ENCODE results near the gene IDI1. TPM values are rescaled to one million over a fixed set of nuclear protein-coding genes. Genes with fewer than 3 reads are reported as not detected.
"Not testable (repeated sequence)": the region's sequence is repeated elsewhere in the genome, so short reads cannot be mapped to it uniquely, and the experiment has no call there.

Gene IDI1
- total RNA-seq, 1 donor from 2014 or later: 45.2 TPM

- H3K36me3 Mint-ChIP-seq: peaks cover 27% of the 10 kb centered on the region
- H3K4me1 Mint-ChIP-seq (ENCODE audit: unreplicated experiment): no peaks in the 10 kb centered on the region
- H3K4me3 Mint-ChIP-seq: no peak overlapping the region
- no peak for TF ChIP-seq CTCF (conservative IDR thresholded peaks at IDR 0.05)
- no peaks in the 10 kb centered on the region for H3K27me3 Mint-ChIP-seq
- no peaks in the 10 kb centered on the region for H3K9me3 Mint-ChIP-seq
- no peak overlapping the region for H3K27ac Mint-ChIP-seq
- DNase-seq (ENCODE audit: extremely low spot score, unreplicated experiment): no peak
These were observed 28.0 kb downstream of the IDI1 start for GRCh38 chr10:1020958-1021357.

GRCh38 chr10:1020460-1020859 lies 28.5 kb downstream of the IDI1 start:
- no peak for DNase-seq (ENCODE audit: extremely low spot score, unreplicated experiment)
- Mint-ChIP-seq H3K36me3 (peaks cover 27% of the 10 kb centered on the region), H3K27ac (no peak overlapping the region), H3K27me3 (no peaks in the 10 kb centered on the region), H3K4me3 (no peak overlapping the region), H3K9me3 (no peaks in the 10 kb centered on the region), H3K4me1 (ENCODE audit: unreplicated experiment) (no peaks in the 10 kb centered on the region)
- TF ChIP-seq CTCF (conservative IDR thresholded peaks at IDR 0.05): no peak

- H3K4me1 Mint-ChIP-seq (ENCODE audit: unreplicated experiment): no peaks in the 10 kb centered on the region
- no peak for DNase-seq (ENCODE audit: extremely low spot score, unreplicated experiment)
- TF ChIP-seq CTCF (conservative IDR thresholded peaks at IDR 0.05): no peak
- H3K36me3 Mint-ChIP-seq: peaks cover 27% of the 10 kb centered on the region
- H3K9me3 Mint-ChIP-seq: no peaks in the 10 kb centered on the region
- H3K27ac Mint-ChIP-seq: no peak overlapping the region
- H3K4me3 Mint-ChIP-seq: no peak overlapping the region
- H3K27me3 Mint-ChIP-seq: no peaks in the 10 kb centered on the region
These were observed 29.6 kb downstream of the IDI1 start for GRCh38 chr10:1019362-1019761.

GRCh38 chr10:1015688-1016087 lies 33.2 kb downstream of the IDI1 start:
- no peak for DNase-seq (ENCODE audit: extremely low spot score, unreplicated experiment)
- H3K4me3 Mint-ChIP-seq: no peak overlapping the region
- H3K9me3 Mint-ChIP-seq: no peaks in the 10 kb centered on the region
- H3K27me3 Mint-ChIP-seq: no peaks in the 10 kb centered on the region
- TF ChIP-seq CTCF (conservative IDR thresholded peaks at IDR 0.05): no peak
- H3K4me1 Mint-ChIP-seq (ENCODE audit: unreplicated experiment): no peaks in the 10 kb centered on the region
- no peak overlapping the region for H3K27ac Mint-ChIP-seq
- H3K36me3 Mint-ChIP-seq: peaks cover 41% of the 10 kb centered on the region

- Mint-ChIP-seq H3K9me3 (no peaks in the 10 kb centered on the region), H3K4me3 (no peak overlapping the region), H3K4me1 (ENCODE audit: unreplicated experiment) (no peaks in the 10 kb centered on the region), H3K36me3 (peaks cover 32% of the 10 kb centered on the region), H3K27ac (no peak overlapping the region), H3K27me3 (no peaks in the 10 kb centered on the region)
- no peak for TF ChIP-seq CTCF (conservative IDR thresholded peaks at IDR 0.05)
- DNase-seq (ENCODE audit: extremely low spot score, unreplicated experiment): no peak
These were observed 37.2 kb downstream of the IDI1 start for GRCh38 chr10:1011696-1012095.

- TF ChIP-seq CTCF (conservative IDR thresholded peaks at IDR 0.05): no peak
- DNase-seq (ENCODE audit: extremely low spot score, unreplicated experiment): no peak
- no peak overlapping the region for H3K27ac Mint-ChIP-seq
- H3K36me3 Mint-ChIP-seq: peaks cover 35% of the 10 kb centered on the region
- no peak overlapping the region for H3K4me3 Mint-ChIP-seq
- H3K9me3 Mint-ChIP-seq: no peaks in the 10 kb centered on the region
- H3K4me1 Mint-ChIP-seq (ENCODE audit: unreplicated experiment): no peaks in the 10 kb centered on the region
- H3K27me3 Mint-ChIP-seq: no peaks in the 10 kb centered on the region
These were observed 38.2 kb downstream of the IDI1 start for GRCh38 chr10:1010703-1011102.

- H3K27ac Mint-ChIP-seq; H3K4me3 Mint-ChIP-seq; H3K9me3 Mint-ChIP-seq; DNase-seq (ENCODE audit: extremely low spot score, unreplicated experiment); H3K27me3 Mint-ChIP-seq; H3K4me1 Mint-ChIP-seq (ENCODE audit: unreplicated experiment): not testable (repeated sequence)
- peaks cover 40% of the 10 kb centered on the region for H3K36me3 Mint-ChIP-seq
These were observed 39.0 kb downstream of the IDI1 start for GRCh38 chr10:1009947-1010346.

Data from type B pancreatic cell (in vitro differentiated cells).